Vagina (tissue), 2 donors: ENCODE measurements around the gene SRGAP3.

Experiments used
- POLR2A ChIP-seq, 2 donors: fragments of 450-650 bp; IDR thresholded peaks; one replicate each; pipeline ENCODE4 v1.6.1; 2017; ENCODE audit warnings: antibody characterized with exemption in 2 of 2, mild to moderate bottlenecking in 2 of 2, moderate library complexity in 2 of 2
- TF ChIP-seq, protein P1 (sequence below), 3 experiments: fragments of 450-650 bp in 2 of 3; fragments of 200-600 bp in 1 of 3; sonication (generic) in 1 of 3; IDR thresholded peaks; one replicate each; pipeline ENCODE4 v1.5.1; 2017 to 2019; ENCODE audit warnings: antibody characterized with exemption in 3 of 3, mild to moderate bottlenecking in 2 of 3, moderate library complexity in 2 of 3

DNA sequence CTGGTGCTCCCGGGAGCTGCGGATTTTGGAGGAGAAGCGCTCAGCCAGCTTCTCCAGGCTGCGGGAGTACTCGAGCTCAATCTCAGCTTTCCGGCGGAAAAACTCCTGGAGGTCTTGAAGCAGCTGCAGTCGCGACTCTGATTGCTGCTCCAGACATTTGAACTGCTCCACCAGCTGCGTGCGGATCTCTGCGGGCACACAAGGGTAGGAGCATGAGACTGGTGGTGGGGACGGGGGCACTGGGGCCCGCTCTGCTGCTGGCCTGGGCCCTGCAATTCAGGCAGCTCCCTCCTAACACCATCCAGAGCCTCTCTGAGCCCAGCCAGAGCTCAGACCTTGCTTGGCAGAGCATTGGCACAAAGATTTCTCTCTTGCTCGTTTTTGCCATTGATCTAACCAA is 124.7 kb downstream of the SRGAP3 start:
- TF ChIP-seq POLR2A (IDR thresholded peaks at IDR 0.05) = no peak
- TF ChIP-seq, protein P1, sequence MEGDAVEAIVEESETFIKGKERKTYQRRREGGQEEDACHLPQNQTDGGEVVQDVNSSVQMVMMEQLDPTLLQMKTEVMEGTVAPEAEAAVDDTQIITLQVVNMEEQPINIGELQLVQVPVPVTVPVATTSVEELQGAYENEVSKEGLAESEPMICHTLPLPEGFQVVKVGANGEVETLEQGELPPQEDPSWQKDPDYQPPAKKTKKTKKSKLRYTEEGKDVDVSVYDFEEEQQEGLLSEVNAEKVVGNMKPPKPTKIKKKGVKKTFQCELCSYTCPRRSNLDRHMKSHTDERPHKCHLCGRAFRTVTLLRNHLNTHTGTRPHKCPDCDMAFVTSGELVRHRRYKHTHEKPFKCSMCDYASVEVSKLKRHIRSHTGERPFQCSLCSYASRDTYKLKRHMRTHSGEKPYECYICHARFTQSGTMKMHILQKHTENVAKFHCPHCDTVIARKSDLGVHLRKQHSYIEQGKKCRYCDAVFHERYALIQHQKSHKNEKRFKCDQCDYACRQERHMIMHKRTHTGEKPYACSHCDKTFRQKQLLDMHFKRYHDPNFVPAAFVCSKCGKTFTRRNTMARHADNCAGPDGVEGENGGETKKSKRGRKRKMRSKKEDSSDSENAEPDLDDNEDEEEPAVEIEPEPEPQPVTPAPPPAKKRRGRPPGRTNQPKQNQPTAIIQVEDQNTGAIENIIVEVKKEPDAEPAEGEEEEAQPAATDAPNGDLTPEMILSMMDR (IDR thresholded peaks at IDR 0.05) = no peak
